ENCODE data around the gene MOG.
"Not testable (repeated sequence)": the region's sequence is repeated elsewhere in the genome, so short reads cannot be mapped to it uniquely, and the experiment has no call there.

Gene MOG

DNA sequence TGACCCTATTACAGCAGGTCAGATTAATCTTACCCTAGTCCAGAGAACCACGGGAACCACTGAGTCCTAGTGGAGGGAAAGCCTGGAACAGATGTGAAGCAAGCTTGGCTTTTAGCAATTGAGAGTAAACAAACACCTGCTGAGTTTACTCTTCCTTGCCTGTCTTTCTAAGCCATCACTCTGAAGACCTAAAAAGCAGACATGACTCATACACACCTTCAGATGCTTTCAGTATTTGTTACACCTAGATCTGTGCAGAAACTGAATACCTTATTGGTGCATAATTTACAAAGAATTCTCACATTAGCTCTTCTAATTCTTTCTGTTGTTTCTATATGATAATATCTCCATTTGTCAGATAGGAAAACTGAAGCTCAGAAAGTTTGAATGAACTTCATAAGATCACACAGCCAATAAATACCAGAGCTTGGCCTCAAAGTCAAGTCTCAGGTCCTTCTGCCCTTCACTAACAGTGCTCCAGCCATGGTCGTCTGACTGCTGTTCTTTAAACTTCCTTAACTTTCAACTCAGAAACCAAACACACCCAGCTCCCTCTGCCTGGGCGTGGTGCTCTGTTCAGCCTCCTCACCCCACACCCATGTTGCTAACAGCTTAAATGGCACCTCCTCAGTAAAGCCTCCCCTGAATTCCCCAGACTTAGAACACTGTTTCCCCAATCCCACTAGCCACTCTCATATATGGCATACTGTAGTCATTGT lies 15.3 kb upstream of the MOG start:
- DNase-seq (ENCODE audit: low spot score), result no peak

DNA sequence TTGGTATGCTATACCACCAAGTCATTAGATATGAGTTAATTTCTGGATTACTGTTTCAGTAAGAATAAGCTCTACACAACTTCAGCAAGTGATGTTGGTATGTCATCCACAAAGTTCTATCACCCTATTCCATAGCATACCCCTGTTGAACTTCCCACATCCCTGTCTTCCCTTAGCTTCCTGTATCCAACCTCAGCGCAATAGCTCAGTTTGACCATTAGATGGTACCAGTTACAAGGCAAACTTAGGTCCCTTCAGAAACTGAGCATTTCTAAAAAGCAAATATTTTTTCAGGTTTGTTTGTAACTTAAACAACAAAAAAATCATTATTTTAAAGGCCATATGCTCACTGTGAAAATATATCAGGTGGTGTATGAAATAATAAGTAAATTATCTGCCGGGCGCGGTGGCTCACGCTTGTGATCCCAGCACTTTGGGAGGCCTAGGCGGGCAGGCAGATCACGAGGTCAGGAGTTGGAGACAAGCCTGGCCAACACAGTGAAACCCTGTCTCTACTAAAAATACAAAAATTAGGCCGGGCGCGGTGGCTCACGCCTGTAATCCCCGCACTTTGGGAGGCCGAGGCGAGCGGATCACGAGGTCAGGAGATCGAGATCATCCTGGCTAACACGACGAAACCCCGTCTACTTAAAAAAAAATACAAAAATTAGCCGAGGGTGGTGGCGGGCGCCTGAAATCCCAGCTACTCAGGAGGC lies 8.8 kb upstream of the MOG start:
- peak; percentile 50 for DNase-seq (ENCODE audit: low spot score)

DNA sequence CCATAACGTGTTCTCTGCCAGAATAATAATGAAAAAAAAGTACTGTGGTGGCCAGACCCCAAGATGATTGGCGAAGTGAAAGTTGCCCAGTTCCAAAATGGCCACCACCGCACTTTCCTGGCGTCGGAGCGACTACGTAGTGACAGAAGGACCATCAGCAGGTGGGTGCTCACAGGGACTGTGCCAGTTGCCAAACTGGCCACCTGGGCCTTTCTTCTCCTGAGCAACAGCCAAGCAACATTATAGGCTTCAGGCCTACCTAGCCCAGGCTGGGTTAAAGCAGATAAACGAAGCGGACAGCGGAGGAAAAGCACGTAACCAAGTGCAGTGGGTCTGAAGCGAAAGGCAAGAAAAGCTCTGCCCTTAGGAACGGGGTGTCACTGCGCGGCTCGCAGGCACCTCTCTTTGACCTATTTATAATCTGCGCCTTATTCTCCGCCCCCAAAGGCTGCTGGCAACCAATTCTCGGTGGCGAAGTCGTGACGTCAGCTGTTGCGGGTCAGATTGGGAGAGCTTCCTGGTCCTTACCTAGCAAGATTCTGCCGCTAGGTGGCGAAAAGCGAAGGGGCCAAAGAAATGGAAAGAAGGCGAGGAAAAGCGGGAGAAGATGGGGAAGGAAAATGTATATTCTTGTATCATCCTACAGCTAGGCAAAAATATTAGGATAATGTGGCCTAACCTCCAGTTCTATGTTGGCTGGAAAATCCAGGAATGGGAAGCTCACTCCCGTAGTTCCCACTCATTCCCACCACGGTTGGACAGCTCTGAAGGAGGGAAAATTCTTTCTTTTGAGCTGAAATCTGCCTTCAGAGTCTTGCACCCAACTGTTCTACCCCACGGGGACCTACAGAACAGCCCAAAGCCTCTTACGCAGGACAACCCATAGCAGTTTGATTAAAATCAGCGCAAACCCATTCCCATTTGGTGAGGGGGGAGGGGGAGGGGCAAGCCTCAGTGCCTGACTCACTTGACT lies 6.9 kb upstream of the MOG start:
- DNase-seq (ENCODE audit: low spot score), result peak; percentile 98

DNA sequence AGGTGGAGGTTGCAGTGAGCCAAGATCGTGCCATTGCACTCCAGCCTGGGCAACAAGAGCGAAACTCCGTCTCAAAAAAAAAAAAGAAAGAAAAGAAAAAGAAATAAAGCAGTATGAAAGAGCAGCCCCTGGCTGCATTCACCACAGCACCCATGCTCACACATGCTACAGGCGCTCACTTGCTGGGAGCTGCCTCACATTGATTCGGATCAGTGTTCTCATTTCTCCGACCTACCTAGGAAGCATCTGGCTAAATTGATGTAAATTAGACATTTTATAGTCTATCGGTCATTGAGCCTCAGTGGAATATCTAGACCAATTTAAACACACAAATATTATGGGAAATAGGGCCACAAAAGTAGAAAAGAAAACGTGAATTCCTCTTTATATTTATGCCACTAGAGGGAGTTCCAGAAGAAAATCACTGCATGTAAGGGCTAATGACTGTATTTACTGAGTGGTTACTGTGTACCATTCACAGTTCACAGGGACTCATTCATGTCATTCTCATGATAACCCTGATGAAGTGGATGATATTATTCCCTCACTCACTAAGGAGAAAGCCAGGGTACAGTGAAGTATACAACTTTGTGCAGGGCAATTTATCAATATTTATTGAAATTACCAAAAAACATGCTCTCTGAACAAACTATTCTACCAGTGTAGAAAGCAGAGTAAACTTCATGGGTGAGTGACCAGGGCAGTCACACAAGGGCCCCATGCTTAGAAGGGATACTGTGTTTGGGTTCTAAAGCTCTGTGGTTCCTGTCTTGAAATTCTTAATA lies 5.3 kb upstream of the MOG start:
- peak; percentile 60 for DNase-seq (ENCODE audit: low spot score)

DNA sequence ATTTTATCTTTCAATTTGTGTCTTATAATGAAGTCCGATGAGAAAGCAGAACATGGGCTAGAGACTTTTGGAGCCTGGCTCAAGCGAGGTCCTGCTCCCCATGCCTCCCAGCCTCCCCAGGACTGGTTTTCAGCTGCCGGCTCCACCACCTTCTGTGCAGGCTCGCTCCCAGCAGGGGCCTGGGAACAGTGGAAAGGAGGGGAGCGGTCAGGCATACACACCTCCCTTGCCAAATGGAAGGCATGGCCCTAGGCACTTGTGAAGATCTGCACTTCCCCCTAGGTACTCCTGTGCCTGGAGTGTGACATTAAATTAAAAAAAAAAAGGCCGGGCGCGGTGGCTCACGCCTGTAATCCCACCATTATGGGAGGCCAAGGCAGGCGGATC lies 4.7 kb upstream of the MOG start:
- DNase-seq (ENCODE audit: low spot score), result no peak

DNA sequence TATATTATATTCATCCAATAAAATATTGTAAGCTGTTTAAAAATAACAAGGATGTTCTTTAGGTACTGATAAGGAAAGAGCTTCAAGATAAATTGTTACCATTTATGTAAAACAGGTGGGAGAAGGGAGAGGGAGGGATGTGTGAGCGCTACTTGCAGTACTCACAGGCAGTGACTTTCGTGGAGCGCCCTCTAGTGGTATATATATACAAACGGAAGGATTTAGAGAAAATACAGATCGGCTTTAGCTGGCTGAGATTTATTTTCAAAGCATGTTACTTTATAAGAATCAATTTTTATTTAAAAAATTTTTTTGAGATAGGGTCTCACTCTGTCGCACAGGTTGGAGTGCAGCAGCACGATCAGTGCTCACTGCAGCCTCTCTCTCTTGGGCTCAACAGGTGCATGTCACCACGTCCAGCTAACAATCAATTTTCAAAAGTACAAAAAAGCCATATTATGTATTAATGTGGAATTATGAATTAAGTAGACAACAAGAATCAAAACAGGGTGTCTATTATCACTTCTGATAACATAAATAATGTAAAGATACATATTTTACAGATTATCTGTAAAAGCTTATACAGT lies 3.3 kb upstream of the MOG start:
- peak; percentile 67 for DNase-seq (ENCODE audit: low spot score)

DNA sequence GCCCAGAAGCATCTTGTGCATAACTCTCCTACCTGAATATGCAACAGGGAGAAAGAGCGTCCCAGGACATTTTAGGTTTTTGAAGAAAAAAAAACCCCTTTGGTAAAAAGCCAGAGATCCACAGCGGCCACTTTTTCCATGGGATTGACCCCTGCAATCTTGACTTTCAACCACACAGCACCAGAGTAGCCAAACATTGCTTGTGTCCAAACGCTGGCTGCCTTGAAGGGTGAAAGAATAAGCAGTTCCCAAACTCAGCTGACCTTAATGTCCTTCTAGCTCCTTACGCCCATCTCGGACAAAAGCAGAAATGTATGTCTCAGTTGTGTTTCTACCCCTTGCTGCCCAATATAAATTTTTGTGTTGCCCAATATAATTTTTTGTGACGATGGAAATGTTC lies 1.2 kb upstream of the MOG start:
- DNase-seq (ENCODE audit: low spot score), result no peak

DNA sequence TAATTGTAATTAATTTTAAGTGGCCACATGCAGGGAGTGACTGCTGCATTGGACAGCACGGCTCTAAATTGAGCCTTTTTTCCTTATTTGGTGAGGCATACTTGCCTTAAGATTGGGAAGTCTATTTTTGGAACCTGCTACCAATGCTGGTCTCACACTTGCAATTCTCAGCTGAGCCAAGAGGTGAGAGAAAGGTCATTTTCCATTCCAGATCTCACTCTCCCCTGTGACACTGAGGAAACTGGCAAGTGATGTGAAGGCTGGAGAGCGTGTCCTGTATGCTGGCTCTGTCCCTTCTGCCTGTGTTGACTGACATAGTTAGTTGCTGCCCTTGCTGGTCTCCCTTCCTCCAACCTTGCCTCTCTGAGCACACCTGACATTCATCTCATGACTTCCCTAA lies 735 bp upstream of the MOG start:
- no peak for DNase-seq (ENCODE audit: low spot score)

DNA sequence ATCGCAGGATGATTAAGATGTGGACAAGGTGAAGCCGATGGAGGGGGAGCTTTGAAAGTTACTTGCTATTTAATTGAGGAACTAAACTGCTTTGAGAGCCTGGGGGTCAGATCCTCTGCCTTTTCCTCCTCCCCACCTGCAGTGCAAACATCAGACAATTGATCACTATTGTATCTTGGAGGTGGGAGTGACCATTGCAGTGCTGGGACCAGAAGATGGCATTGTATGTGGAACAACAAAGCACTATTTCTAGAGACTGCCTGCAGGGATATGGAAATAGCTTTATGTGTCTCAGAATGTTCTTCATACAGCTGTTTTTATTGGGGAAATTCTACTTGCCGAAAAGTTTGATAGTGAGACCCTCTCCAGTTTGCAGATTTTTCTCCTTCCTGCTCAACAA lies 4.2 kb downstream of the MOG start:
- DNase-seq (ENCODE audit: low spot score), result no peak

DNA sequence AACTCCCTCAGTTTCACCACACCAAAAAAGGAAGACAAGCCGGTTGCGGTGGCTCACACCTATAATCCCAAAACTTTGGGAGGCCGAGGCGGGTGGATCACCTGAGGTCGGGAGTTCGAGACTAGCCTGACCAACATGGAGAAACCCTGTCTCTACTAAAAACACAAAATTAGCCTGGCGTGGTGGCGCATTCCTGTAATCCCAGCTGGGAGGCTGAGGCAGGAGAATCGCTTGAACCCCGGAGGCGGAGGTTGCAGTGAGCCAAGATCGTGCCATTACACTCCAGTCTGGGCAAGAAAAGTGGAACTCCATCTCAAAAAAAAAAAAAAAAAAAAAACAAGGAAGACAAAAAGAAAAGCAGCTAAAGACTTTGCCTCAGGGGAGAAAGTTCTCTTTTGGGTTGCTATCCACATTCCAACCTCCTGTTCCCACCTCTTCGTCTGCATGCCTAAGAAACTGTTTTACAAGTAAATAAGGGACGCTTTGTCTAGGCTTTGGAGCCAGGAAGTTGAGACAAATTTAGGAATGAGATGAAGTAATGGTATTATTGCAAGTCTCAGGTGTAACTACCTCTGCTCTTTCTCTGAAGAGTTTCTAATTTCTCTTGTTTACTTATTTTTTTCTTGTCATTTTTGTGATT lies 4.7 kb downstream of the MOG start:
- DNase-seq (ENCODE audit: low spot score), result not testable (repeated sequence)

DNA sequence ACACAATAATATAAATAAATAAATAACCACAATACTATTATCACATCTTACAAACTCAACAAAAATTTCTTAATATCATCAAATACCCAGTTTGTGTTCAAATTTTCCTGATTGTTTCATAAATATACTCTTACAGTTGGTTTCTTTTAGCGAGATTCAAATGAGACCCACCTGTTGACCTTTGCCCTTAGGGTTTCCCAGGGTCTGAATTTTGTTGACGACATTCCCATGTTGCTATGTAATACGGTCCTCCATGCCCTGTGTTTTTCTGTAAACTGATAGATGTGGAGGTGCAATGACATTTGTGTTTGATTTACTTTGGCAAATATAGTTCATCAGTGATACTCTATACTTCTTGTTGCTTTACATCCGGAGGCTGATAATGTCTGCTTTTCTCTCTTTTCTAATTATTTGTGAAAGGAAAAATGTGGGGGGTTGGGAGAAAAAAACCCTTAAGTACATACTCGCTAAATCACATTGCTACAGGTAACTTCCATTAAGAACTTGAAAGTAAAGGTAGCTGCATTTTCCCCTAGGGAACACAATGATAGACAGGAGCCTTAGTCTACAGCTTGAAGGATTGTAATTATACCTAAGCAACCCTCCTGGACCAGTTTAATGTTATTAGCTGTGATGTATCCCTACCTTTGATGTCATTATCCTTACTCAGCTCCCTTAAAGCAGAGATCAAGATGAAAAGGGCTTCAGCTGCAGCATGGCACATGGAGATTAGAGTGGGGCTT lies 6.6 kb downstream of the MOG start:
- no peak for DNase-seq (ENCODE audit: low spot score)

DNA sequence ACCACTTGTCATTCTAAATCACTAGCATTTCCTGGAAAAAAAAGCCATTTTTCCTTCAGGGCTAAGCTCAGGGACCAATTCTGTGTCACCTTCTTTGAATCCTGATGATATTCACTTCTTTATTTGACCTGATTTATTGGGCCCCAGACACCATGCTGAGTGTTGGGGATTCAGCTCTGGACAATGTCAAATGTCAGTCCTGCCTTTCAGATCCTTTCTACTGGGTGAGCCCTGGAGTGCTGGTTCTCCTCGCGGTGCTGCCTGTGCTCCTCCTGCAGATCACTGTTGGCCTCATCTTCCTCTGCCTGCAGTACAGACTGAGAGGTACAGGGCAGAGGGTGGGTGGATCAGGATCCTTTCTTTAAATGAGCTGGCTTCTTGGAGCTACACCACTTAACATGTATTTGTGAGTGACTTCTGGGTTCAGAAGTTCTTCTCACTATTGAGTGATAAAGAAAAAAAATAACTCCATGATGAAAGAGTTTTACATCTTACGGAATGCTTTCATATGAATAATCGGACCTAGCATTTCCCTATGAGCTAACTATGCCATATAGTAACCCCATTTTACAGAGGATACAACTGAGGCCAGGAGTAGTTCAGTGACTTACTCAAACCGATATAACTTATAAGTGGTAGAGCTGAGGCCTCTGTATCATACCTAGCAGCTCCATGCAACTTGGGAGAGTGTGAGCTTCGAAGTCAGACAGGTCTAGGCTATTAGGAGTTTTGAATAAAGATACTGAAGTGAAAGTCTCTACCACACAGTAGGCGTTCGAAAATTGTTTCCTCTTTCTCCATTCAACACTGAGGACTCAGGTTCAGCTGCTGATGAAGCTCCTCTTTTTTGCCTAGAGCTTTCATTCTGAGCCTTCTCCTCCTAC lies 9.3 kb downstream of the MOG start:
- no peak for DNase-seq (ENCODE audit: low spot score)

DNA sequence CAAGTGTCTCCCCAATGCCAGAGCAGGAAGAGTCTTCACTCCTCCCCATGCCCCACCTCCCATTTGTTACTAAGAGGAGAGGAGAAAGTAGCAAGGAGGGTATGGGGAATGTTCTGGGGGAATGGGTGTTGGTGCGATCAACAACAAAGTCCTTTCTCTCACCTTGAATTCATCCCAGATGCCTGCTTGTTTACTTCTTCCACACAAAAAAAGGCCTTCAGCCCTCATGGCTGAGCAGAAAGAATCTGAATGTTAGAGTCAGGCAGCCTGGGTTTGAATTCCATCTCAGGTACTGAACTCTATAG lies 9.9 kb downstream of the MOG start:
- DNase-seq (ENCODE audit: low spot score), result no peak

DNA sequence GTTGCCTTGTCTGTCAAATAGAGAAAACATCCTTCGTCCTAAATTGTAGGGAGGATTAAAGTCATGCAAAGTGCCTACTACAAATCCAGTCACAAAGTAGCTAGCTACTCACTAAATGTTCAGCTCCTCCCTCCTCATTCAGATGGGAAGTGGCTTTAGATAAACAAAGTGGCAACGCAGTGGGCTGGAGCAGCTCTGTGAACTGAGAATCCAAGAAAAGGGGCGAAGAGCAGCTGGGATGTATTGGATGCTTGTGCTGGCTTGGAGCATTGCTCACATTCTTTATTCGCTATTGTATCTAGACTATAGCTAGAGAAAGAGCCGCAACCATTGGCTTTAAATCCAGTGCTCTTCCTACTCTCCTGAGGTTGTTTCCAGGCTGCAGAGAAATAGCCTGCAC lies 10.3 kb downstream of the MOG start:
- no peak for DNase-seq (ENCODE audit: low spot score)

DNA sequence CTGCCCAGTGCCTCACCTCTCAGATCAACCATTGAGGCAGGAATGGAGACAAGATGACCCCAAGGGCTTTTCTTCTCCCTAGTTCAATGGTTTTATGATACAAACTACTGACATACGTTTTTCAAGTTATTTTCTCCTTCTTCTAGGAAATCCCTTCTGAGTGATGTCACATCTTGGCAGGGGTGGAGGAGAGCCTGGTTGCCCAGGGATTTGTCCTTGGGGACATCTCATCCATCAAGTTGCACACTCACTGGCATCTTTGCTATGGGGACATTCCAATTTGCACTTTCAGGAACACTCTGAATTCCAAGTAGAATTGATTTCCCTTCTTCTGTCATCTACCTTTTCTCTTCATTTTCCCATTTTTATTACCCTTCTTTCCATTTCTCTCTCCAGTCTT lies 14.1 kb downstream of the MOG start:
- no peak for DNase-seq (ENCODE audit: low spot score)

DNA sequence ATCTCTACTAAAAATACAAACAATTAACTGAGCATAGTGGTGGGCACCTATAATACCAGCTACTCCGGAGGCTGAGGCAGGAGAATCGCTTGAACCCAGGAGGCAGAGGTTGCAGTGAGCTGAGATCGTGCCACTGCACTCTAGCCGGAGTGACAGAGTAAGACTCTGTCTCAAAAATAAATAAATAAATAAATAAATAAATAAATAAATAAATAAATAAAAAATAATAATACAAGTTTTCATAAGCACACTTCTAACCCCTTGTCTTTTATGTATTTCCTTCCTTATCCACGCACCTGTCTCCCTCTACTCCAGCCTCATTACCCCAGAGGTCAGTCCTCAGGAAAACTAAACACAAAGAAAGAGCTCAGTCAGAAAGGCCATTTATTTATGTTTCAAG lies 15.2 kb downstream of the MOG start:
- not testable (repeated sequence) for DNase-seq (ENCODE audit: low spot score)

DNA sequence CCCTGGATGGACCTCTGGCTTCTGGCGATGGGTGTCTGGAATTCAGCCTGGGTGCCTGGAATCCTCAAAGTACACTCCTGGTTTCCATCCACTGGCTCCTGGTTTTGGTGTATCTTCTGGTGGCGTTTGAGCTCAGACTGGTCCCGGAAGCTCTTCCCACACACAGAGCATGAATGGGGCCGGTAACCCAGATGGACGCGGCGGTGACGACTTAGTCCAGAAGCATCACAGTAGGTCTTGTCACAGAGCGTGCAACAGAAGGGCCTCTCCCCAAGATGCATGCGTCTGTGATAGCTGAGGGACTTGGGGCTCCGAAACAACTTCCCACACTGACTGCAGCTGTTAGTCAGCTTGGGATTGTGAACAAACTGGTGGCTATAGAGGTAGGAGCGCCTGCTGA lies 16.3 kb downstream of the MOG start:
- DNase-seq (ENCODE audit: low spot score), result no peak

DNA sequence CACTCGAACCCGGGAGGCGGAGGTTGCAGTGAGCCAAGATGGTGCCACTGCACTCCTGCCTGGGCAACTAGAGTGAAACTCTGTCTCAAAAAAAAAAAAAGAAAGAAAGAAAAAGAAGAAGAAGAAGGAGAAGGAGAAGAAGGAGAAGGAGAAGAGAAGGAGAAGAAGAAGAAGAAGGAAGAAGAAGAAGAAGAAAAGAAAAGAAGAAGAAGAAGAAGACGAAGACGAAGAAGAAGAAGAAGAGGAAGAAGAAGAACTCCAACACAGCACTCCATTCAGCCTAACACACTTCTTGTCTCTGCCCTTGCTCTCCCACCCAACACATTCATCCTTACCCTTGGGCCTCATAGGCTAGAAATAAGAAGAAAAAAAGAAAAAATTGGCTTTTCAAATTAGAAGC lies 17.1 kb downstream of the MOG start:
- no peak for DNase-seq (ENCODE audit: low spot score)

DNA sequence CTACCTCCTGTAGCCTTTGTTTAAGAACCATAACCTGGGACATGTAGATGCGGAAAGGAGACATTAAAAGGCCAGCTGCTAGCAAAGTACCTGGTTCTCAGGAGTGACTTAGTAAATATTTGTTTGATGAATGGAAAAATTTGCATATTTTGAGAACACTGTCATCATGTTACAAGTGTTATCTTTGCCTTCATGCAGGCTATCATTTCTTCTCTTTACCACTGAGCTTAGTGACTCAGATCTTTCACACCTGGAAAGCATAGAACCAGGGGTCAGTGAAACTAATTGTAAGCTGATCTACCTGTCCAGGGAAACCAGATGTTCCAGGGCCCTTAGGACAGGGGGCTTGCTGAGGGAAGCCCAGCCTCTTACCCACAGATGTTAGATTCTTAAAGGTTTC lies 18.7 kb downstream of the MOG start:
- DNase-seq (ENCODE audit: low spot score), result no peak
